Putamen (tissue), 1 donor: ENCODE measurements around the gene CFL1.
"Not testable (repeated sequence)": the region's sequence is repeated elsewhere in the genome, so short reads cannot be mapped to it uniquely, and the experiment has no call there.

Experiments used
- DNase-seq: peaks from one replicate; pipeline ENCODE4 v3.0.0-alpha.2; 2016; ENCODE audit warnings: low spot score

The CFL1 gene

GRCh38 chr11:65857853-65858680 lies at the start of gene CFL1:
CFL1 (minus strand) TSS chr11:65858180; CDS start chr11:65858099, 81 bp downstream.
- DNase-seq: peak; percentile 97

- no peak for DNase-seq
These were observed 48.6 kb upstream of the CFL1 start for GRCh38 chr11:65906602-65907001.

- no peak for DNase-seq
These were observed 45.7 kb upstream of the CFL1 start for GRCh38 chr11:65903715-65904114.

DNA sequence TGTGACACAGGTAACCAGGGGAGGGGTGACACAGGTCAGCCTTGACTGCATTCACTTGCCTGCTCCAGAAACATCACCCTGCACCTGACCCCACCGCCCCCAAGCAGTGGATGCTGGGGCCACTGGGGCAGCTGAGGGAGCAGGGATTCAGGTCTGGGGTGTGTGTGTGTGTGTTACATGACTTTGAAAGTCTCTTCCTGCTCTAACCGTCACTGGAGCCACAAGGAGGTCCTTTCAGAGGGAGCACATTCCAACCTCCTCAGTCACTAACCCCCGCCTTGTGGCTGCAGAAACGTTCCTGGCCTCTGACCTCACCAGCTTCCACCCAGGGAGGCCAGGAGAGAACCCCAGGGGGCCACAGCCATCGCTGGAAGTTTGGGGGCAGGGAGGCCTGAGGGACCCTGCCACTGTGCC lies 45.1 kb upstream of the CFL1 start:
- DNase-seq: no peak

DNA sequence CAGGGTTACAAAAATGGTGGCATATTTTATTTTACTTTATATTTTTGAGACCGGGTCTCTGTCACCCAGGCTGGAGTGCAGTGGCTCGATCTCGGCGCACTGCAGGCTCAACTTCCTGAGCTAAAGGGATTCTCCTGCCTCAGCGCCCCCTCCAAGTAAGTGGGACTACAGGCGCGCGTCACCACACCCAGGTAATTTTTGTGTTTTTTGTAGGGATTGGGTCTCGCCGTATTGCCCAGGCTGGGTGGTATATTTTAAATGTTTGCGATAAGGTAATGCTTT lies 42.9 kb upstream of the CFL1 start:
- DNase-seq: no peak

GRCh38 chr11:65900125-65900898 lies 42.3 kb upstream of the CFL1 start, which contains the start of gene FOSL1:
FOSL1 (minus strand) TSS chr11:65900388; CDS start chr11:65900339, 49 bp downstream.
- peak; percentile 32 for DNase-seq

DNA sequence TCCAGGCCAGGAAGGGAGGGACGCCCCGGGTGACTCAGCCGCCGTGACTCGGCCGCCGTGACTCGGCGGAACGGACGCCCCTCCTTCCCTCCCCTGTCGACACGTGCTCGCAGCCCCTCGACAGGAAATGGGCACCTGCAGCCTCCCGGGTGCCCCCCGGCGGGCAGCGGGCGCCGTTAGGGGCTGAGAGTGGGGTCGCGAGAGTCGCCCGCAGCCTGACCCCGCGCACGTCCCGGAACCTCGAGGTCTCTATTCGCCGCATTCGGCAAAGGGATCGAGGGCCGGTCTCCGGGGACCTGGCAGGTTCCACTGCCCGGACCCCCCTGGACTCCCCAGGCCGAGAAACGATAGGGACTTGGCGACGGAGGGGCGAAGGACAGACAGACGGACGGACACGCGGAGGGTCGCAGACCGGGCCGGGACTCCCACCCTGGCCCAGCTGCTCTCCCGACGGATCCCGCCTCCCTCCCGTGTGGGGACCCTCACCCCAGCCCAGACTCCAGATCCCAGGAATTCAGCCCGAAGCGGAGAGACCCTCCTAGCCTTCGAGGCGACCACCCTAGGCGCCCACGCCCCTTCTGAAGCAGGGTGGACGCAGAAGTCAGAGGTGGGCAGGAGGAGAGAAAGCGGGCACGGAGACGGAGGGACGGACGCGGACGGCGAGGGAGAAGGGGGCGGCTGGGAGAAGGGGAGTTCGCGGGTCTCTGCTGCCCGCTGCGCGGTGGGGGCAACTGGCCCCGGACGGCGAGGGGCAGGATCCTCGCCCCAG lies 41.6 kb upstream of the CFL1 start:
- no peak for DNase-seq

- no peak for DNase-seq
These were observed 40.8 kb upstream of the CFL1 start for GRCh38 chr11:65898656-65899355.

DNA sequence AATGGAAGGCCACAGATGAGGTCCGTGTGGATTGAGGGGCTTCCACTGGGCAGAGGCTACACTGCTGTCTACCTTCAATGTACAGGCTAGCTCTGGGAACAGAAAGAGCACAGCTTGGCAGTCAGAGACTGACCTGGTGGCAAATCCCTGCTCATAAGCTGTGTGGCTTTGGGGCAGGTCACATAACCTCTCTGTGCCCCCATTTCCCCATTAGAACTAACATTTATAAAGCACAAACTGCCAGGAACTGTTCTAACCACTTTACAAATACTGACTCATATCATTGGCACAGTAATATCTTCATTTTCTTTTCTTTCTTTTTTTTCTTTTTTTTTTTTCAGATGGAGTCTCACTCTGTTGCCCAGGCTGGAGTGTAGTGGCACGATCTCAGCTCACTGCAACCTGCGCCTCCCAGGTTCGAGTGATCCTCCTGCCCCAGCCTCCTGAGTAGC lies 39.1 kb upstream of the CFL1 start:
- DNase-seq: no peak

DNA sequence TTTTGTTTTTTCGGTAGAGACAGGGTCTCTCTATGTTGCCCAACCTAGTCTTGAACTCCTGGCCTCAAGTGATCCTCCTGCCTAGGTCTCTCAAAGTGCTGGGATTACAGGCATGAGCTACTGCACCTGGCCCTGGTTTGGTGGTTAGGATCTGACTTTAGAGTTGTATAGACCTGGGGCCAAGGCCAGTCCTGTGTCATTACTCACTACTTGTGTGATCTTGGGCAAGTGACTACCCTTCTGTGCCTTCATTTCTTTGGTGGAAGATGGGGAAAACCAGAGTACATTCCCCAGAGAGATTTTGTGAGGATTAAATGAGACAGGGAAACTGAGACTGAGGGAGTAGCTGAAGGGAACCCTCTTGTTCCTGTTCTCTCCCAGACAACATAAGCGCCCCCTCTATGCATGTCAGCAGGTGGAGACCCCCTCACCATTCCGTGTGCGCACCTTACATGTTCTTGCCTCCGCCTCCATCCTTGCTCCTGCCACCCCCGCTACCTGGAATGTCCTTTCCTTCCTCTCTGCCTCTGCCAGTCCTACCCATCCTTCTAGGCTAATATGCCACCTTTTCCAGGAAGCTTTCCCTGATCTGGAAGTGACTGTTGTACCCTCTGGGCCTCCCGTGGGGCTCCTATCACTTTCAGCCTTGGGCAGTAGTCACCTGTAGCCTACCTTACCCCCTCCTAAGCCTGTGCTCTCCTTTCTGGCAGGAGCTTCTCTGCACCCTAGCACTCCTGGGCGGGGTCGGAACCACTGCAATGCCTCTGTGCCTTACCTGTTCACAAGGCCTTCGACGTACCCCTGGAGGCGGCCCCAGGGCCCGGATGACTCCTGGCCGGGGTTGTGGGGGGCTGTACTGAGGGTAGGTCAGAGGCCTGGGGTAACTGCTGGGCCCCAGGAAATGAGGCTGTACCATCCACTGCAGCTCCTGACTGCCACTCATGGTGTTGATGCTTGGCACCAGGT lies 38.3 kb upstream of the CFL1 start:
- no peak for DNase-seq

- no peak for DNase-seq
These were observed 37.6 kb upstream of the CFL1 start for GRCh38 chr11:65895482-65895981.

GRCh38 chr11:65894034-65894591 lies 36.1 kb upstream of the CFL1 start:
- no peak for DNase-seq

- no peak for DNase-seq
These were observed 34.8 kb upstream of the CFL1 start for GRCh38 chr11:65892661-65893317.

DNA sequence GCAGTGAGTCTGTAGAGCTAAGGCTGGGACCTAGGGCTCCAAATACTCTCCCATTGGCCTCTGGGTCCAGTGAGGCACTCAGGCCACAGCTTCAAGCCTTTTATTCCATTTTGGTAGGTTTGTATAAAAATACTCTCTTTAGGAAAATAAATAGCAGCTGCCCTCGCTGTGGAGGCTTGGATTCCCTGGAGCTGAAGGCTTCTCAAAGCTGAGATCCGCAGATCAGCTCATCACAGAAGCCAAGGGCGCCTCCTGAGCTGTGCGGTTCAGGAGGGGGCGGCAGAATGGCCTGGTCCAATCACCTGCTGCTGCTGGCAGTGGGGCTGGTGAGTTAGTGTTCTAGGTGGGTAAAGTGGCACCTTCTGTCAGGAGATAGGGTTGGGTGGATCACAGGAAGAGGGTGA lies 34.2 kb upstream of the CFL1 start:
- not testable (repeated sequence) for DNase-seq

DNA sequence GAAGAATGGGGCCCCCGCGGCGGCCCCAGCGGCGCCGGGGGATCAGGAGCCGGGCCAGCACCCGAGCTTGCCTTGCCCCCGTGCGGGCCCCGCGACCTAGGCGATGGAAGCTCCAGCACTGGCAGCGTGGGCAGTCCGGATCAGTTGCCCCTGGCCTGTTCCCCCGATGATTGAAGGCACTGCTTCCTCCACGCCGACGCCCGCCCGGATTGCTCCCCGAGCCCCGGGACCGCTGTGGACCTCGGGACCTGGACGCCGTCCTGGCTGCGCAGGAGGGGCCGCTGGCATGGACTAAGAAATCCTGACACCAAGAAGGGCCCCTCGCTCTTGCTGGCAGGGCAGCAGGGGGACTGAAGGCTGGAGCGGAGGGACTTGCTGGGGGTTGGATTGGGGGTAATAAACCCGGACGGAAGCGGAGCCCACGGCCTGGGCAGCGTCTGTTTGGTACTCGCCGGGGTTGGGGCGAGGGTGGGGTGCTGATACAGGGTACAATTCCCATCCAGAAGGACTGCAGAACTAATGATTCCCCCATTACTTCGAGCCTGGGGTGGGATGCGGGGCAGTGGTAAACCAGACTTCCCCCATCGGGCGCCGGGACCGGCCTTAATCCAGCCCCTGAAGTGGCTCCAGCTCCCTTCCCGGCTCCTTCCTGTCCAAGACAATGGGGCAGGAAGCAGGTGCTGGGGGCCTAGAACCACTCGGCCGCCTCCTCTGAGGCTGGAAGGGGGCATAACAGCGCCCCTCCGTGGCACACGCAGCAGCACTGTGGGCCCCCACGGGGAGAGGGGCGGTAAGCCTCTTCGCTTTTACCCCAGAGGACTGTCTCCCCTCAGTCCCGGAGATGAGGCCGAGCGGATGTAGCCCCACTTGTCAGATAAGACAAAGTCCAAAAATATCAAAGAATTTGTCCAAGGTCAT lies 33.5 kb upstream of the CFL1 start:
- DNase-seq: no peak

DNA sequence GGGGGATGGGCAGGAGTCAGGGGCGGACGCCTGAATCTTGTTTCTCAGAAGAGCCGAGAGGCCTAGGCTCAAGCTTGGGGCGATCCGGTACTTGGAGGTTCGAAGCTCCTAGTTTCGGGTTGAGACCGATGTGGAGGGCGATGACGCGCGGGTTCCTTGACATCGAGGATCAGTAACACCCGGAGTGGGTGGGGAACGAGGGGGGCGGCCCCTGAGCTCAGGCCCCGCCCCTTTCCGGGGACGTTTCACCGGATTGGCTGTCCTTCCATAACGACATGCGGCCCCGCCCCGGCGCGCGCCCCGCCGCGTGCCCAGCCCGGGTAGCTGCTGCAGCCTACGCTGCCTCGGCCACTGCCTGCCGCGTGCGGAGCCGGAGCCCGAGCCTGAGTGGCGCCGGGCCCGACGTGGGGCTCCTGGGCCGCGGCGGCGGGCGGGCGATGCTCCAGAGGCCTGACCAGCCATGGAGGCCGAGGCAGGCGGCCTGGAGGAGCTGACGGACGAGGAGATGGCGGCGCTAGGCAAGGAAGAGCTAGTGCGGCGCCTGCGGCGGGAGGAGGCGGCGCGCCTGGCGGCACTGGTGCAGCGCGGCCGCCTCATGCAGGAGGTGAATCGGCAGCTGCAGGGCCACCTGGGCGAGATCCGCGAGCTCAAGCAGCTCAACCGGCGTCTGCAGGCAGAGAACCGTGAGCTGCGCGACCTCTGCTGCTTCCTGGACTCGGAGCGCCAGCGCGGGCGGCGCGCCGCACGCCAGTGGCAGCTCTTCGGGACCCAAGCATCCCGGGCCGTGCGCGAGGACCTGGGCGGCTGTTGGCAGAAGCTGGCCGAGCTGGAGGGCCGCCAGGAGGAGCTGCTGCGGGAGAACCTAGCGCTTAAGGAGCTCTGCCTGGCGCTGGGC lies 32.6 kb upstream of the CFL1 start, which contains the start of gene CCDC85B:
Gene CCDC85B (plus strand): TSS at position 350 of the 895 bp plus-strand sequence. CDS start 111 bp downstream, at position 461.
- peak; percentile 97 for DNase-seq

DNA sequence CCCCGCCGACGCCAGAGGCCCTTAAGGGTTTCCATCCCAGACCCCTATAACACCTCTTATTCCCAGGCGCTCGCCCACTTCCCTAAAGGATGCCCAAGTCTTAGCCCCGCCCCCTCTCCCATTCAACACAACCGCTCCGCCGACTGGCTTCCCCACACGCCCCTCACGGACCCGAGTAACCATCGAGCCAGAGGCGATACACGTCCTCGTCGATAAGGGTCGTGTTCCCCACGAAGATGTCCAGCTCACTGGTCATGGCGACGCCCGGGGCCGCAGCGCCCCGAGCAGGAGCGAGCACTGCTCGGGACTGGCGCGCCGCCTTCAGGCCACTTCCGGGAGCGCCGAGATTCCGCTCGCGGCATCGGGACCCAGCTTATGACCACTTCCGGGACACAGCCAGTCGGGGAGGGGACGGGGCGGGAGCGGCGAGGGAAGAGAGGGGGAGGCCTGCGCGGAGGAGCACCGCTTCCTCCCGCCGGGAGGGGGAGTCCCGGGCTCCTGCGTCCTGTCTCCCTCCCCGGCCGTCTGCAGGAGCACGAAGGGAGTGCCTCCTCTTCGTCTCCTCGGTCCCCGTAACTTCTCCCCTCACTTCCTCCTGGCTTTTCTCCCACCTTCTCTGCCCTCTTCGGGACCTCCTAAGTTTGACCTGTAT lies 30.3 kb upstream of the CFL1 start, which contains the start of gene FIBP:
Gene FIBP (minus strand): TSS at position 309 of the 652 bp plus-strand sequence. CDS start 53 bp downstream, at position 256.
- peak; percentile 98 for DNase-seq
